Fibroblast of lung (primary cell): ENCODE measurements around the gene TMEM272.

Source experiments
- CTCF ChIP-seq, 2 donors: IDR thresholded peaks in 1 of 2; conservative IDR thresholded peaks in 1 of 2; 1 replicate in 1 of 2; 2 replicates in 1 of 2; pipeline ENCODE4 v1.5.1; 2011 to 2012; ENCODE audit warnings: low read length in 2 of 2, control low read depth in 1 of 2, inconsistent platforms in 1 of 2, low read depth in 1 of 2, mild to moderate bottlenecking in 1 of 2
- EZH2 ChIP-seq: IDR thresholded peaks from 2 replicates; pipeline ENCODE4 v1.5.1; 2012; ENCODE audit warnings: low read length, control low read depth, mild to moderate bottlenecking; ENCODE audit errors: missing control alignments

- TF ChIP-seq CTCF (conservative IDR thresholded peaks at IDR 0.05 in 1 of 2, IDR thresholded peaks at IDR 0.05 in 1 of 2; ENCODE audit: low read depth in 1 of 2, low read length in 2 of 2) (no peak), EZH2 (no peak)
Measured at GRCh38 chr13:51806566-51806965, 38.4 kb downstream of the TMEM272 start.
